ENCODE data around the gene TMBIM6.
A peak's percentile ranks its signal among the peaks of the same experiment; 100 is the strongest.

- TF ChIP-seq CTCF (conservative IDR thresholded peaks at IDR 0.05 in 1 of 2, IDR thresholded peaks at IDR 0.05 in 1 of 2; ENCODE audit: extremely low read depth in 1 of 2, insufficient read depth in 1 of 2, low read depth in 1 of 2, low read length in 2 of 2) (peak; percentile 92 to 93), EZH2 (IDR thresholded peaks at IDR 0.05; ENCODE audit: borderline replicate concordance, low read length) (no peak)
Measured at GRCh38 chr12:49740930-49741881, at the start of gene TMBIM6.

Data from mammary epithelial cell (primary cell).